Stimulated activated memory B cell treated with anti-CD40 and anti-IgM and Interleukin-4, amounts not matched to agents 10 μg/mL and 1 μg/mL and 100 μg/mL, for 72 hours (primary cell): ENCODE data around the gene PRSS56.

Source experiments
- ATAC-seq: fragments of 150-1000 bp; cut with Tn5 transposase; 2 replicates; pipeline ENCODE4 v1.10.0; 2021
- H3K27ac Mint-ChIP-seq: one replicate; pipeline ENCODE4 v1.8.0; 2022; ENCODE audit warnings: mild to moderate bottlenecking, mixed read lengths
- H3K27me3 Mint-ChIP-seq: one replicate; pipeline ENCODE4 v1.8.0; 2022; ENCODE audit warnings: mixed read lengths
- H3K36me3 Mint-ChIP-seq: one replicate; pipeline ENCODE4 v1.8.0; 2022; ENCODE audit warnings: mixed read lengths
- H3K4me1 Mint-ChIP-seq: one replicate; pipeline ENCODE4 v1.8.0; 2022; ENCODE audit warnings: mixed read lengths
- H3K4me3 Mint-ChIP-seq: one replicate; pipeline ENCODE4 v1.8.0; 2022; ENCODE audit warnings: mild to moderate bottlenecking, moderate library complexity, mixed read lengths
- H3K9me3 Mint-ChIP-seq: one replicate; pipeline ENCODE4 v1.8.0; 2022; ENCODE audit warnings: mixed read lengths

The PRSS56 gene

DNA sequence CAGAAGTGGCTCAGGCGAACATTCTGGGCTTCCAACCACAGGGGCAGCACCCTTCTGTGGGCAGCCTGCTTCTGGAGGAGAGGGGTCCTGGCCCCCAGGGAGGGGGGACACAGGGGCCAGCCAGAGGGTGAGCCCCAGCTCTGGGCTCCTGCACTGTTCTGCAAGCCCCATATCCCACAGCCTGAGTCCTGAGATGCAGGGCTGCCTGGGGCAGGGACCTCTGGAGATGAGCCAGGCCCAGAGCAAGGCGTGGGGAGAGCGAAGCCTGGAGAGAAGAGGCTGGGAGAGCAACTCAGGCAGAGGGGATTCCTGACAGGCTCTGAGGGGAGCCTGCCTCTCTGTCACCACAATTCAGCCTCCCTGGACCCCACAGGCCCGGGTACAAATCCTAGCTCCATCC, 13.5 kb upstream of the PRSS56 start:
- Mint-ChIP-seq H3K4me3 (no peak overlapping the region), H3K9me3 (peaks cover 3% of the 10 kb centered on the region), H3K4me1 (peaks cover 15% of the 10 kb centered on the region), H3K36me3 (no peaks in the 10 kb centered on the region), H3K27me3 (peaks cover 47% of the 10 kb centered on the region), H3K27ac (no peak overlapping the region)
- ATAC-seq = no peak

DNA sequence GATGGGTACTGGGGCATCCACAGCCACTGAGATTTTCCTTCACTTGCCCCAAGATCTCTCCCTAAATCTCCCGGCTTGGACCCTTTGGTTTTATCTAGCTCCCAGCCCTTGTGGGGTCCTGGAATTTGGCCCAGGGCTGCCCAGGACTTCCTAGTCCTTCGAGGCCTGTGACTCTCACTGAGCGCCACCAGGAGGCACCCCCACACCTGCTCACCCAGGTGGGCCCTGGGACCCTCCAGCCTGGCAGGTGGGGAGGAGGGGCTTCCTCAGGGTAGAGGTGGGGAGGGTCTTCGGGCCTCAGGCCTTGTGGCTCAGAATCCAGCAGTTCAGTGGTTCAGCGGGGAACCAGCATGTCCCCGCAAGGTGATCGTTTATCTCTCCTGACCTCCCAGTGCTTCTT, 11.9 kb upstream of the PRSS56 start:
- no peaks in the 10 kb centered on the region for H3K36me3 Mint-ChIP-seq
- no peak overlapping the region for H3K27ac Mint-ChIP-seq
- H3K4me3 Mint-ChIP-seq = no peak overlapping the region
- no peak for ATAC-seq
- H3K4me1 Mint-ChIP-seq = peaks cover 7% of the 10 kb centered on the region
- H3K27me3 Mint-ChIP-seq = peaks cover 45% of the 10 kb centered on the region
- peaks cover 3% of the 10 kb centered on the region for H3K9me3 Mint-ChIP-seq

GRCh38 chr2:232511336-232511890, 8.8 kb upstream of the PRSS56 start:
- ATAC-seq = no peak
- Mint-ChIP-seq H3K36me3 (no peaks in the 10 kb centered on the region), H3K9me3 (peaks cover 3% of the 10 kb centered on the region), H3K4me3 (no peak overlapping the region), H3K4me1 (no peaks in the 10 kb centered on the region), H3K27ac (no peak overlapping the region), H3K27me3 (peaks cover 30% of the 10 kb centered on the region)

GRCh38 chr2:232512602-232513001, 7.6 kb upstream of the PRSS56 start:
- H3K27me3 Mint-ChIP-seq = peaks cover 37% of the 10 kb centered on the region
- H3K36me3 Mint-ChIP-seq = no peaks in the 10 kb centered on the region
- H3K4me3 Mint-ChIP-seq = no peak overlapping the region
- H3K9me3 Mint-ChIP-seq = peaks cover 3% of the 10 kb centered on the region
- no peak overlapping the region for H3K27ac Mint-ChIP-seq
- no peak for ATAC-seq
- H3K4me1 Mint-ChIP-seq = no peaks in the 10 kb centered on the region

DNA sequence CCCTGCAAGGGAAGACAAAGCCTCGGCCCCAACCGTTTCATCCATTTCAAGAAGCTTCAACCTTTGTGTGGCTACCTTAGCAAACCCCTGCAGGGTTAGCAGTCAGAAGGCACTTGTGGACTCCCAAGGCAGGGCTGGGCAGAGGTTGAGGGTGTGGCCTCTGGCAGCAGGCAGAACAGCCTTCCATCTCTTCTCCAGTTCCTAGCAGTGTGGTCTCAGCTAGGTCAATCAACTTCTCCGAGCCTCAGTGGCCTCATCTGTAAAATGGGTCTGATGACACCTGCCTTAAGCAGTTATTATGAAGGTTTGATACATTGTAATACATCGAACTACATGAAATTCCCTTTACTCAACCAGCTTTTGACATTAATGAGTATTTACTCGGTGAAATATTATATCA, 6.8 kb upstream of the PRSS56 start:
- Mint-ChIP-seq H3K4me1 (no peaks in the 10 kb centered on the region), H3K4me3 (no peak overlapping the region), H3K9me3 (peaks cover 3% of the 10 kb centered on the region), H3K27me3 (peaks cover 43% of the 10 kb centered on the region), H3K27ac (no peak overlapping the region), H3K36me3 (no peaks in the 10 kb centered on the region)
- no peak for ATAC-seq

DNA sequence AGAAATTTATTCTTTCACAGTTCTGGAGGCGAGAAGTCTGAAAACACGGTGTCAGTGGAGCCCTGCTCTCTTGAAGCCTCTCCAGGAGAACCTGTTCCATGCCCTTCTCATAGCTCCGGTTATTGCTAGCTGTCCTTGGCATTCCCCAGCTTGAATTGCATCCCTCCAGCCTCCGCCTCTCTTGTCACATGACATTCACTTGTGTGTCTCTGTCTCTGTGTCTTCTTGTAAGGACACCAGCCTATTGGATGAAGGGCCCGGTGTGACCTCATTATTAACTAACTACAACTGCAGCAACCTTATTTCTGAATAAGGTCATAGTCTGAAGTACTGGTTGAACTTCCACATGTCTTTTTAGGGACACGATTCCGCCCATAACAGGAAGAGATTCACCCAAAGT, 4.5 kb upstream of the PRSS56 start:
- peaks cover 66% of the 10 kb centered on the region for H3K27me3 Mint-ChIP-seq
- H3K4me3 Mint-ChIP-seq = no peak overlapping the region
- H3K27ac Mint-ChIP-seq = no peak overlapping the region
- no peaks in the 10 kb centered on the region for H3K4me1 Mint-ChIP-seq
- H3K9me3 Mint-ChIP-seq = no peaks in the 10 kb centered on the region
- no peak for ATAC-seq
- no peaks in the 10 kb centered on the region for H3K36me3 Mint-ChIP-seq

DNA sequence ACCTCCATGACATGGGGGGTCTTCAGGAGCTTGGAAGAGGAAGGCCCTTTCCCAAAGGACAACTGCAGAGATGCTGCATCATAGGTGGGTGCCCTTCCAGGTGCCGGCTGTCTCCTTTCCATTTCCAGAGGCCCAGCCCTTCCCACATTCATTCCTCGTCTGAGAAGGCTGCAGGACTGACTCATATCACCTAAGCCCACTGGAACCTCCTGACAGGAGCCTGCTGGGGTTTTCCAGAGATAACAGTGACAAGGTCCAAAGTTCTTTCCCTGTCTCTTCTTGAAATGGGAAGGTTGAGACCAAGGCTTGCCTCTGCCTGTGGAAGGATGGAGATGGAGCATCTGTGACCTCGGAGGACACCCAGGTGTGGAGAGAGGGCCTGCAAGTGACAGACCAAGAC, 3.6 kb upstream of the PRSS56 start:
- no peak overlapping the region for H3K27ac Mint-ChIP-seq
- H3K9me3 Mint-ChIP-seq = no peaks in the 10 kb centered on the region
- H3K4me1 Mint-ChIP-seq = peaks cover 4% of the 10 kb centered on the region
- H3K36me3 Mint-ChIP-seq = no peaks in the 10 kb centered on the region
- H3K27me3 Mint-ChIP-seq = peaks cover 75% of the 10 kb centered on the region
- H3K4me3 Mint-ChIP-seq = no peak overlapping the region
- ATAC-seq = no peak

DNA sequence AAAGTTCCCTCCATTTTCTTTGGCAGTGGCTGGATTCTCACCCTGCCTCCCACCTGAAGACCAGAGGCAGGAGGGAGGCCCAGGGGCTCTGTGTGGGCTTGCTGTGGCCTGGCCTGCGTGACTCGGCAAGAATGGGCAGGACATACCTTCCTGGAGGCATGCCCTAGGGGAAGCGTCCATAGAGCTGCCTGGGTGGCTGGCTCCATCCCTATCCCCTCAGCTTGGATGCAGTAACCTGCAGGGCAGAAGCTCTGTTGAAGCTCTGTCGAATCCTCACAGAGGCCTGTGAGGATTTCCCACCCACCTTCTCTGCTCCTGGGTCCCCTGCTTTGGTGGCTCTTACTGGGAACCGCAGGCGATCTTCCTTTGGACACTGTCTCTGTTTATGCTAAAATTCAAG, 1.3 kb upstream of the PRSS56 start:
- Mint-ChIP-seq H3K27me3 (peaks cover 73% of the 10 kb centered on the region), H3K27ac (no peak overlapping the region), H3K36me3 (no peaks in the 10 kb centered on the region), H3K4me3 (no peak overlapping the region), H3K9me3 (no peaks in the 10 kb centered on the region), H3K4me1 (peaks cover 18% of the 10 kb centered on the region)
- no peak for ATAC-seq

- H3K27ac Mint-ChIP-seq = no peak overlapping the region
- H3K9me3 Mint-ChIP-seq = no peaks in the 10 kb centered on the region
- H3K4me3 Mint-ChIP-seq = no peak overlapping the region
- H3K27me3 Mint-ChIP-seq = peaks cover 75% of the 10 kb centered on the region
- no peaks in the 10 kb centered on the region for H3K36me3 Mint-ChIP-seq
- H3K4me1 Mint-ChIP-seq = peaks cover 26% of the 10 kb centered on the region
- no peak for ATAC-seq
These were observed 301 bp downstream of the PRSS56 start for GRCh38 chr2:232520489-232520888.

DNA sequence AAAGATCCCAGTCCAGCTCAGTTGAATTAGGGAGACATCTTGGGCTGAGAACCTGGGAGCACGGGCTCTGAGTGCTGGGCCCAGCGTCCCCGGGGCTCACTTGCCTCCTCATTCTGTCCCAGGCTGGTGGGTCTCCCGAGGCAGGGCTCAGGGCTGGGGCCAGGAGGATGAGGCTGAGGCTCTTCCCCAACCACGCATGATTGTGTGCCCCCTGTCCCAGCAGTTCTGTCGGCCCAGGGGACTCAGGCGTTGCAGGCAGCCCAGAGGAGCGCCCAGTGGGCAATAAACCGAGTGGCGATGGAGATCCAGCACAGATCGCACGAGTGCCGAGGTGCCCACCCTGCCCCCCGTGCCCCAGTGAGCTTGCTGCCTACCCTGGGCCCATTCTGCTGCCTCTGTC, 910 bp downstream of the PRSS56 start:
- Mint-ChIP-seq H3K9me3 (no peaks in the 10 kb centered on the region), H3K4me1 (peaks cover 26% of the 10 kb centered on the region), H3K4me3 (no peak overlapping the region), H3K36me3 (no peaks in the 10 kb centered on the region), H3K27me3 (peaks cover 79% of the 10 kb centered on the region), H3K27ac (no peak overlapping the region)
- no peak for ATAC-seq

GRCh38 chr2:232521959-232522622, 1.9 kb downstream of the PRSS56 start:
- no peaks in the 10 kb centered on the region for H3K9me3 Mint-ChIP-seq
- H3K27me3 Mint-ChIP-seq = peaks cover 84% of the 10 kb centered on the region

GRCh38 chr2:232522623-232523401, 2.6 kb downstream of the PRSS56 start:
- Mint-ChIP-seq H3K4me1 (peaks cover 26% of the 10 kb centered on the region), H3K27me3 (peaks cover 86% of the 10 kb centered on the region), H3K27ac (no peak overlapping the region), H3K4me3 (peak overlapping the region; percentile 23), H3K9me3 (no peaks in the 10 kb centered on the region), H3K36me3 (no peaks in the 10 kb centered on the region)
- no peak for ATAC-seq

More at GRCh38 chr2:232521959-232522622, 1.9 kb downstream of the PRSS56 start:
- ATAC-seq = peak; percentile 62
- Mint-ChIP-seq H3K4me1 (peaks cover 26% of the 10 kb centered on the region), H3K27ac (no peak overlapping the region), H3K4me3 (no peak overlapping the region), H3K36me3 (no peaks in the 10 kb centered on the region)

DNA sequence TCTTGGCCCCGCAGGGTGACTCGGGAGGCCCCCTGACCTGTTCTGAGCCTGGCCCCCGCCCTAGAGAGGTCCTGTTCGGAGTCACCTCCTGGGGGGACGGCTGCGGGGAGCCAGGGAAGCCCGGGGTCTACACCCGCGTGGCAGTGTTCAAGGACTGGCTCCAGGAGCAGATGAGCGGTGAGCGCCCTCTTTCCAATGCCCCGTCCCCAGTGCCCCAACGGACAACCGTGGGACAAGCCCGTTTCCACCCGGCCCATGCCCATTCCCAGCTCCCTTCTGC, 3.2 kb downstream of the PRSS56 start:
- Mint-ChIP-seq H3K27ac (no peak overlapping the region), H3K36me3 (no peaks in the 10 kb centered on the region), H3K27me3 (peaks cover 86% of the 10 kb centered on the region), H3K4me3 (peak overlapping the region; percentile 23), H3K9me3 (no peaks in the 10 kb centered on the region), H3K4me1 (peaks cover 26% of the 10 kb centered on the region)
- ATAC-seq = no peak

- Mint-ChIP-seq H3K4me1 (peaks cover 26% of the 10 kb centered on the region), H3K4me3 (peak overlapping the region; percentile 51), H3K27me3 (peaks cover 86% of the 10 kb centered on the region), H3K36me3 (no peaks in the 10 kb centered on the region), H3K9me3 (no peaks in the 10 kb centered on the region), H3K27ac (no peak overlapping the region)
- ATAC-seq = no peak
These were observed 3.8 kb downstream of the PRSS56 start for GRCh38 chr2:232523682-232524597.

DNA sequence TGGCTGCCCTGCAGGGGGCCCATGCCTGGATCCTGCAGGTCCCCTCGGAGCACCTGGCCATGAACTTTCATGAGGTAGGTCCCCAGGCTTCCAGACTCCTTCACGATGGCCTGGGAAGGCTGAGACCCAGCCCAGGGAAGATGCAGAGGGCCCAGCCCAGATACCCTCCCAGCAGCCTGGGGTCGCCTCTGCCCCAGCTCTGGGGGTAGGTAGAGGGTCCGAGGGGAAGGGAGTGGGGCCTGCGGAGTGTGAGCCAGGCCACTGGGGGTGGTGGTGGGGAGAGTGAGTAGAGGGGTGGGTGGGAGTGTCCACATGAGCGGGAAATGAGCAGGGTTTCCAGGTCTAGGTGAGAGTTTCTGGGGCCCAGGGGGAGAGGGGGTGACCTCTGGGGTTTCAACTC, 4.6 kb downstream of the PRSS56 start:
- peaks cover 26% of the 10 kb centered on the region for H3K4me1 Mint-ChIP-seq
- no peaks in the 10 kb centered on the region for H3K9me3 Mint-ChIP-seq

More for the DNA sequence above, 4.6 kb downstream of the PRSS56 start:
- Mint-ChIP-seq H3K36me3 (no peaks in the 10 kb centered on the region), H3K27ac (no peak overlapping the region), H3K4me3 (no peak overlapping the region), H3K27me3 (peaks cover 87% of the 10 kb centered on the region)
- ATAC-seq = no peak
